ENCODE results near the gene AREL1.

Gene AREL1

DNA sequence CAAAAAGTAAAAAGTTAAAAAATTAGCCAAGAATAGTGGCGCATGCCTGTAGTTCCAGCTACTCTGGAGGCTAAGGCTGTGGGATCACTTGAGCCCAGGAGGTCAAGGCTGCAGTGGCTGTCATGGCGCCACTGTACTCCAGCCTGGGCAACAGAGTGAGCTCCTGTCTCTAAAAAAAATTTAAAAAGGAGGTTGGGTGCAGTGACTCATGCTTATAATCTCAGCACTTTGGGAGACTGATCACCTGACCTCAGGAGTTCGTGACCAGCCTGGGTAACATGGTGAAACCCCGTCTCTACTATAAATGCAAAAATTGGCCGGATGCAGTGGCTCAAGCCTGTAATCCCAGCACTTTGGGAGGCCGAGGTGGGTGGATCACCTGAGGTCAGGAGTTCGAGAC, 42.0 kb upstream of the AREL1 start:
- H3F3A ChIP-seq (ENCODE audit: control insufficient read depth, insufficient read depth) = no peaks in the 10 kb centered on the region
- no peaks in the 10 kb centered on the region for H4K20me1 ChIP-seq (ENCODE audit: control insufficient read depth, insufficient read depth, low read depth, low read length)
- H3K9me2 ChIP-seq (replicated peaks; ENCODE audit: control insufficient read depth, low read length) = no peaks in the 10 kb centered on the region
- no peaks in the 10 kb centered on the region for H3K79me2 ChIP-seq (ENCODE audit: control insufficient read depth, low read length)
- H3K4me2 ChIP-seq (ENCODE audit: low read length) = no peak overlapping the region
- H3K9me3 ChIP-seq (ENCODE audit: control insufficient read depth, insufficient read depth, low read length) = no peaks in the 10 kb centered on the region
- no peaks in the 10 kb centered on the region for H3K36me3 ChIP-seq (ENCODE audit: control insufficient read depth, low read length)
- H3K27ac ChIP-seq (ENCODE audit: low read depth, low read length) = no peak overlapping the region
- no peaks in the 10 kb centered on the region for H3K27me3 ChIP-seq (ENCODE audit: control insufficient read depth, low read length)
- H3K4me1 ChIP-seq (ENCODE audit: control insufficient read depth, low read length) = no peaks in the 10 kb centered on the region
- TF ChIP-seq, protein P1, sequence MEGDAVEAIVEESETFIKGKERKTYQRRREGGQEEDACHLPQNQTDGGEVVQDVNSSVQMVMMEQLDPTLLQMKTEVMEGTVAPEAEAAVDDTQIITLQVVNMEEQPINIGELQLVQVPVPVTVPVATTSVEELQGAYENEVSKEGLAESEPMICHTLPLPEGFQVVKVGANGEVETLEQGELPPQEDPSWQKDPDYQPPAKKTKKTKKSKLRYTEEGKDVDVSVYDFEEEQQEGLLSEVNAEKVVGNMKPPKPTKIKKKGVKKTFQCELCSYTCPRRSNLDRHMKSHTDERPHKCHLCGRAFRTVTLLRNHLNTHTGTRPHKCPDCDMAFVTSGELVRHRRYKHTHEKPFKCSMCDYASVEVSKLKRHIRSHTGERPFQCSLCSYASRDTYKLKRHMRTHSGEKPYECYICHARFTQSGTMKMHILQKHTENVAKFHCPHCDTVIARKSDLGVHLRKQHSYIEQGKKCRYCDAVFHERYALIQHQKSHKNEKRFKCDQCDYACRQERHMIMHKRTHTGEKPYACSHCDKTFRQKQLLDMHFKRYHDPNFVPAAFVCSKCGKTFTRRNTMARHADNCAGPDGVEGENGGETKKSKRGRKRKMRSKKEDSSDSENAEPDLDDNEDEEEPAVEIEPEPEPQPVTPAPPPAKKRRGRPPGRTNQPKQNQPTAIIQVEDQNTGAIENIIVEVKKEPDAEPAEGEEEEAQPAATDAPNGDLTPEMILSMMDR (IDR thresholded peaks at IDR 0.05; ENCODE audit: low read depth, low read length, poor library complexity, severe bottlenecking) = no peak
- TF ChIP-seq EZH2phosphoT487 (IDR thresholded peaks at IDR 0.05; ENCODE audit: borderline replicate concordance, low read length) = no peak
- H3K4me3 ChIP-seq (ENCODE audit: low read length) = no peak overlapping the region

DNA sequence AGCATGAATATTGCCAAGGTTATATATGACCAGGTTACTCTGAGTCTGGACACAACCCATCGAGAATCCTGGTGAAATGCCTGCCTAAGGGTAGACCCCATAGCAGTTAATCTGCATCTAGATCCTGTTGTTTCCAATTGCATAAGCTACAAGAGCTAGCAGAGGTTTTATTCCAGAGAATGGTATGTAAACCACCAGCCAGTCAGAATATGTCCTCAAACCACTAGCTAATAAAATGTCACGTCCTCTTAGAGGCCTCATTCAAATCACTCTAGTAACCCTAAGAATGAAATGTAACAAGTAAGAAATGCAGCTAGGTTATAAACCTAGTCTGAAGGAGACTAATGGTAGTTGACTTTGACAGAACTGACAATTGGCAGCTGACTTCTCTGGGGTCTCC, 41.3 kb upstream of the AREL1 start:
- H3K9me2 ChIP-seq (replicated peaks; ENCODE audit: control insufficient read depth, low read length) = no peaks in the 10 kb centered on the region
- no peaks in the 10 kb centered on the region for H3K79me2 ChIP-seq (ENCODE audit: control insufficient read depth, low read length)
- H3K27ac ChIP-seq (ENCODE audit: low read depth, low read length) = no peak overlapping the region

DNA sequence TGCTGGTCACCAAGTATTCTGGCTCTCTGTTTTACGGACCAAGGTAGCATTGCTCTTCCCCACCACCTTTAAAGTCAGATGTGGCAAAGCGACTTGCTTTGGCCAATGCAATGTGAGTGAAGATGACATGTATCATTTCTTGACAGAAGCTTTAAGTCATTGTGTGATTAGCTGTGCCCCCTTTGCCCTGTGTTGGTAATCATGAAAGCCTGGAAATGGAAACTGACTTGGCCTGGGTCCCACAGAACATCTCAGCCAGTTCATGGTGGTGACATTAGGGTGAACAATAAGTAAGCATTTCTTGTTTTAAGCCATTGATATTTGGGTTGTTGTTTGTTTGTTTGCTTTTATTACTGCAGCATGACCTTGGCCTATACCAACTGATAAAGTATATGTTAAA, 34.4 kb upstream of the AREL1 start:
- H3K9me2 ChIP-seq (replicated peaks; ENCODE audit: control insufficient read depth, low read length) = no peaks in the 10 kb centered on the region
- no peaks in the 10 kb centered on the region for H3F3A ChIP-seq (ENCODE audit: control insufficient read depth, insufficient read depth)
- TF ChIP-seq, protein P1 (IDR thresholded peaks at IDR 0.05; ENCODE audit: low read depth, low read length, poor library complexity, severe bottlenecking) = no peak
- no peak for TF ChIP-seq EZH2phosphoT487 (IDR thresholded peaks at IDR 0.05; ENCODE audit: borderline replicate concordance, low read length)
- H3K4me3 ChIP-seq (ENCODE audit: low read length) = no peak overlapping the region
- no peaks in the 10 kb centered on the region for H3K36me3 ChIP-seq (ENCODE audit: control insufficient read depth, low read length)
- H3K27me3 ChIP-seq (ENCODE audit: control insufficient read depth, low read length) = no peaks in the 10 kb centered on the region
- no peak overlapping the region for H3K27ac ChIP-seq (ENCODE audit: low read depth, low read length)
- H3K4me2 ChIP-seq (ENCODE audit: low read length) = no peak overlapping the region
- no peaks in the 10 kb centered on the region for H3K4me1 ChIP-seq (ENCODE audit: control insufficient read depth, low read length)
- H4K20me1 ChIP-seq (ENCODE audit: control insufficient read depth, insufficient read depth, low read depth, low read length) = no peaks in the 10 kb centered on the region
- H3K9me3 ChIP-seq (ENCODE audit: control insufficient read depth, insufficient read depth, low read length) = no peaks in the 10 kb centered on the region
- no peaks in the 10 kb centered on the region for H3K79me2 ChIP-seq (ENCODE audit: control insufficient read depth, low read length)

More for the DNA sequence above, 41.3 kb upstream of the AREL1 start:
- Histone ChIP-seq H3K4me3 (ENCODE audit: low read length) (no peak overlapping the region), H3K36me3 (ENCODE audit: control insufficient read depth, low read length) (no peaks in the 10 kb centered on the region), H3K4me1 (ENCODE audit: control insufficient read depth, low read length) (no peaks in the 10 kb centered on the region), H3K9me3 (ENCODE audit: control insufficient read depth, insufficient read depth, low read length) (no peaks in the 10 kb centered on the region), H3K4me2 (ENCODE audit: low read length) (no peak overlapping the region), H3K27me3 (ENCODE audit: control insufficient read depth, low read length) (no peaks in the 10 kb centered on the region), H3F3A (ENCODE audit: control insufficient read depth, insufficient read depth) (no peaks in the 10 kb centered on the region), H4K20me1 (ENCODE audit: control insufficient read depth, insufficient read depth, low read depth, low read length) (no peaks in the 10 kb centered on the region)
- TF ChIP-seq EZH2phosphoT487 (IDR thresholded peaks at IDR 0.05; ENCODE audit: borderline replicate concordance, low read length) = no peak
- TF ChIP-seq, protein P1 (IDR thresholded peaks at IDR 0.05; ENCODE audit: low read depth, low read length, poor library complexity, severe bottlenecking) = no peak
